ENCODE data around the gene INTS15.
"Not testable (repeated sequence)": the region's sequence is repeated elsewhere in the genome, so short reads cannot be mapped to it uniquely, and the experiment has no call there.

The INTS15 gene

GRCh38 chr7:6577369-6578113 is 12.3 kb upstream of the INTS15 start, which contains the start of gene ZDHHC4:
ZDHHC4 (plus strand) TSS chr7:6577454; CDS start chr7:6580562, 3,108 bp downstream.
- FAIRE-seq, result no peak

GRCh38 chr7:6578114-6579084 is 11.4 kb upstream of the INTS15 start:
- no peak for FAIRE-seq

- no peak for FAIRE-seq
These were observed 10.4 kb upstream of the INTS15 start for GRCh38 chr7:6579446-6579845.

GRCh38 chr7:6585746-6586432 is 3.9 kb upstream of the INTS15 start:
- FAIRE-seq, result not testable (repeated sequence)

GRCh38 chr7:6588566-6588965 is 1.3 kb upstream of the INTS15 start:
- no peak for FAIRE-seq

- FAIRE-seq, result no peak
These were observed 531 bp upstream of the INTS15 start for GRCh38 chr7:6589151-6589828.

GRCh38 chr7:6590645-6591110 is 857 bp downstream of the INTS15 start:
- FAIRE-seq, result no peak

GRCh38 chr7:6600093-6600492 is 10.3 kb downstream of the INTS15 start:
- no peak for FAIRE-seq

- FAIRE-seq, result no peak
These were observed 14.6 kb downstream of the INTS15 start for GRCh38 chr7:6604458-6604857.

GRCh38 chr7:6606866-6607583 is 17.2 kb downstream of the INTS15 start:
- no peak for FAIRE-seq

- FAIRE-seq, result no peak
These were observed 17.8 kb downstream of the INTS15 start for GRCh38 chr7:6607651-6608051.

- FAIRE-seq, result no peak
These were observed 18.3 kb downstream of the INTS15 start for GRCh38 chr7:6608081-6608480.

GRCh38 chr7:6608794-6609193 is 19.0 kb downstream of the INTS15 start:
- FAIRE-seq, result no peak

- FAIRE-seq, result no peak
These were observed 23.0 kb downstream of the INTS15 start for GRCh38 chr7:6612819-6613218.

GRCh38 chr7:6613706-6614105 is 23.9 kb downstream of the INTS15 start:
- FAIRE-seq, result no peak

- FAIRE-seq, result no peak
These were observed 25.3 kb downstream of the INTS15 start, which contains the start of gene ZNF853 for GRCh38 chr7:6614953-6615722. ZNF853 (plus strand) TSS chr7:6615610; CDS start chr7:6616175, 565 bp downstream.

- no peak for FAIRE-seq
These were observed 26.1 kb downstream of the INTS15 start for GRCh38 chr7:6615723-6616555.

- FAIRE-seq, result no peak
These were observed 27.2 kb downstream of the INTS15 start for GRCh38 chr7:6616854-6617643.

GRCh38 chr7:6618621-6619020 is 28.8 kb downstream of the INTS15 start:
- FAIRE-seq, result no peak
